ENCODE data around the gene LMOD1.
"Not testable (repeated sequence)": the region's sequence is repeated elsewhere in the genome, so short reads cannot be mapped to it uniquely, and the experiment has no call there.

The LMOD1 gene

DNA sequence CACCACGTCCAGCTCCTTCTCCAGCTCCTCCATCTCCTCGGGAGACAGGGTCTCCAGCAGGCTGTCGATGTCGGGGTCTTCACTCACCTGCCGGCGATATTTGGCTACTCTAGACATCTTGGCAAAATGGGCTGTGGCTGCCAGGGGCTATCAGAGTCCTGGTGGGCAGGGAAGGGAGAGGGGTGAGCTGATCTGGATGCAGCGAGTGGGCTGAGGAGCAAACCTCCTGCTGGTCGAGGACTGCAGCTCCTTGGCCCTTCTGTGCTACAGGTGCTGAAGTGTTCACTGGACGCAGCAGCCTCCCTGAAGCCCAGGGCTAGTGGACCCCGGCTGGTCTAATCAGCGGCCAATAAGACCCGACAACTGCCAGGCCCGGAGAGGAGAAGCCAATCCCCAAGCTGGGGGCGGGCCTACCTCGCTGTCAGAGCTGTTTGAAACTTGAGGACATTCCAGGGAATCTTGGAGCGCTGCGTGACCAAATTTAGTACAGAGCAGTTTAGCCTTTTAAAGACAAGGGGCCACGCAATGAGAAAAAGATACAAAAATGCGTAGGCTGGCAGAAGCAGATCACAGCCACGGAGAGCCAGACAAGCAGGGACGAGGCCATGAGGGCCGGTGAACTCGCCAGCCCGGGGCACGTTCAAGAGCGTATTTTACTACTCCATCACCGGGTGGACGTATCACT, at the start of gene LMOD1:
Gene LMOD1, minus strand, starts transcription at position 325 of the 685 bp plus-strand sequence. Its CDS starts 208 bp downstream, at position 117.
- no peak for DNase-seq (ENCODE audit: low spot score)

DNA sequence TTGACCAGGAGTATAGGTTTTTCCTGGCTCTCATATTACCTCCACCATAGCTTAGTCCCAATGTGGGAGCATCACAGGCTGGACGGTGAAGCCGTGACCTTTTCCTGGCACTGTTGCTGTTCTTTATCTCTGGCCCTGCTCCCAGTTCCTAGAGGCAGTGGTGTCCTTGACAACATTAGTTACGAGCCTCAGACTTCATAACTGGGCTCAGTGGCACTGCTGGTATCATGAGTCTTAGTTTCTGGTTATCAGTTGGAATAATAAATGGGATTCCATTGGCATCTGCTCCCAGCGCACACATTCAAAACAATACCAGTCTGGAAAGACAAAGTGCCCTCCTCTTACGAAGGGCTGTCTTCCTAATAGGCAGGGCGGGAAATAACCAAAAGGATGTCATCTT, 44.1 kb upstream of the LMOD1 start:
- DNase-seq (ENCODE audit: low spot score): no peak

DNA sequence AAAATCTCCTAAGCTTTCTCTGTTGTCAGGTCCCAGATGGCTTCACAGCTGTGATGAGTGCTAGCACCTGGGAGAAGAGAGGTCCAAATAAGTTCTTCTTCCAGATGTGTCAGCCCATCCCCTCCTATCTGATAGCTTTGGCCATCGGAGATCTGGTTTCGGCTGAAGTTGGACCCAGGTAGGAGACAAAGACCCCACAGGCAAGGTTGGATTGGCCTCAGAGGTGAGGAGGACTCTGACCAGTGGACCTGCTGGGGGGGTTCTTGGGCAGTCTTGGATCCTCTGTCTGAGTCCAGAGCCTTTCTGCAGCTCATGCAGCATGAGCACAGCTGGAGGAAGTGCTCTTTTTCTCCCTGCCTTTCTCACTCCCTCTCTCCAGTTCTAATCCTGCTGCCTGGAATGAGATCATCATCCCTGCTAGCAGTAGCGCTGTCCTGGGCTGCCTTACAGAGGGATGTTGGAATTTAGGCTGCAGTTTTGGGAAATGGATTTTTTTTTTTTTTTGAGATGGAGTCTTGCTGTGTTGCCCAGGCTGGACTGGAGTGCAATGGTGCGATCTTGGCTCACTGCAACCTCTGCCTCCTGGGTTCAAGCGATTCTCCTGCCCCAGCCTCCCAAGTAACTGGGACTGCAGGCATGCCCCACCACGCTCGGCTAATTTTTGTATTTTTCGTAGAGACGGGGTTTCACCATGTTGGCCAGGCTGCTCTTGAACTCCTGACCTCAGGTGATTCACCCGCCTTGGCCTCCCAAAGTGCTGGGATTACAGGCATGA, 43.2 kb upstream of the LMOD1 start:
- no peak for DNase-seq (ENCODE audit: low spot score)

DNA sequence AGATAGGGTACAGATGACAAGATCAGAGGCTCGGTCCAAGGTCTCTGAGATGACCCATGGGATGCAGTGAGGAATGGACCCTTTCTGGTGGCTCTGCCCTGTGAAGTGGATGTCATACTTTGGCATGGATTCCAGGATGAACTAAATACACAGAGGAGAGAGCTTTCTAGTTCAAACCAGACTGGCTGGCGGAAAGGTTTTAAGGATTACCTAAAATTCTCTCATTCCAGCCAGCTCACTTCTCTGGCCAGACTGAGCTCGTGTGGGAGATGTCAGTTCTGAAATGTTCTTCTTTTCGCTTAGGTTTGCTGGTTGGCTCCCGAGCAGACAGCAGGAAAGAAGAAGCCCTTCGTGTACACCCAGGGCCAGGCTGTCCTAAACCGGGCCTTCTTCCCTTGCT, 42.3 kb upstream of the LMOD1 start:
- no peak for DNase-seq (ENCODE audit: low spot score)

DNA sequence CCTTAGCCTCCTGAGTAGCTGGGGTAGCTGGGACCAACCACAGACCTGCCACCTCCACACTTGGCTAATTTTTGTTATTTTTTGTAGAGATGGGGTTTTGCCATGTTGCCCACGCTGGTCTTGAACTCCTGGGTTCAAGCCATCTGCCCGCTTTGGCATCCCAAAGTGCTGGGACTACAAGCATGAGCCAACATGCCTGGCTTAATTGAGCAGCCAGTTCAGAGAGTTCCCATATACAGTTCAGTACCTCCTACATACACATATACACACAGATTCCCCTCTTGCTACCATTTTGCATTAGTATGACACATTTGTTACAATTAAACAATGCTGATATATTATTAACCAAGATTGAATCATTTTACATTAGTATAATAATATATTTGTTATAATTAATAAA, 39.0 kb upstream of the LMOD1 start:
- DNase-seq (ENCODE audit: low spot score): no peak

DNA sequence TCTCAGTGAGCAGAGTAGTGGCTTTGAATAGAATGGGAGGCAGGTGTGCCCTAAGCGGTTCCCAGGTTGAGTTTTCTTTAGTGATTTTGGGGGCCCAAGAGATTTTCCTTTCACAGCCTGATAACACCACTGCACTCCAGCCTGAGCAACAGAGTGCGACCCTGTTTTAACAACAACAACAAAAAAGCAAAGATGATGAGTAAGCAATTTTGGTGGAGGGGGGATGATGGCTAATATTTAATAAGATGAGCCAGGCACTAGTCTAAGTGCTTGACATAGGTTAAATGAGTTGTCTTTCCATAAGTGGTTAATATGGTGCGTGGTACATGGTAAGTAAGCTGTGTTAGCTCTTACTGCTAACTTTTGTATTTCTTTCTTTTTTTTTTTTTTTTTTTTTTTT, 38.1 kb upstream of the LMOD1 start:
- DNase-seq (ENCODE audit: low spot score): no peak

DNA sequence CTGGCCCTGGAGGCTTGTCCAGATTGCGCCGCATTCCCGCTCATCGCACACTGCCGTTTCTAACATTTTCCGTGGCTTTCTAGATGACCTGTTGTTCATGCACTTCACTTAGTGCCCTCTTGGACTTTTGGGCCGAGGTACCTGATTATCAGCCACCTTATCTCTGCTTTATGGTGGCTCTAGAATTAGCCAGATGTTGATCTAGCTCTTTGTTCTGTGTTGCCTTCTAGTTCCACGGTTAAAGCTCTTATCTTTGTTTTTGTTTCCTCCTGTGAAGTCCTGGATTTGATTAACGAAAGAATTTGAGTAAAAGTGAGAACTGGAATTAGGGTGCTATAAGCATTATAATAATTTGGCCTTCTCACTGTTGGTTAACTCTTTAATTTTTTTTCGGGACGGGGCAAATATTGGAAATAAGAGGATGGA, 37.0 kb upstream of the LMOD1 start:
- DNase-seq (ENCODE audit: low spot score): peak; percentile 10

DNA sequence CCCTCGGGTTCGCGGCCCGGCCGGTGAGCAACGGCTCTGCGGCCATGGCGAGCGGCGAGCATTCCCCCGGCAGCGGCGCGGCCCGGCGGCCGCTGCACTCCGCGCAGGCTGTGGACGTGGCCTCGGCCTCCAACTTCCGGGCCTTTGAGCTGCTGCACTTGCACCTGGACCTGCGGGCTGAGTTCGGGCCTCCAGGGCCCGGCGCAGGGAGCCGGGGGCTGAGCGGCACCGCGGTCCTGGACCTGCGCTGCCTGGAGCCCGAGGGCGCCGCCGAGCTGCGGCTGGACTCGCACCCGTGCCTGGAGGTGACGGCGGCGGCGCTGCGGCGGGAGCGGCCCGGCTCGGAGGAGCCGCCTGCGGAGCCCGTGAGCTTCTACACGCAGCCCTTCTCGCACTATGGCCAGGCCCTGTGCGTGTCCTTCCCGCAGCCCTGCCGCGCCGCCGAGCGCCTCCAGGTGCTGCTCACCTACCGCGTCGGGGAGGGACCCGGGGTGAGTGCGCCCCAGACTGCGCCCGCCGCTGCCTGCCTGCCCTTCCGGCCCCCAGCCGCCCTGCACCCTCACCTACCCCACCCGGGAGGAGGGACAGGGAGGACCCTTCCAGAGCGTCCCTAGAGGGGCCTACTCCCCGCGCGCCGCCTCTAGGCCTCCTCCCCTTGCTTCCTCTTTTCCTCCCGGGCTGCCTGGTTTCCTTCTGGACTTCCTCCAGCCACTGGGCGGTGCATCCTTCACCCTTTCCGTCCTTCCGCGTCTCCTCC, 36.5 kb upstream of the LMOD1 start, which contains the start of gene RNPEP:
Gene RNPEP, plus strand, starts transcription at position 26 of the 757 bp plus-strand sequence. Its CDS starts 19 bp downstream, at position 45.
- peak; percentile 47 for DNase-seq (ENCODE audit: low spot score)

DNA sequence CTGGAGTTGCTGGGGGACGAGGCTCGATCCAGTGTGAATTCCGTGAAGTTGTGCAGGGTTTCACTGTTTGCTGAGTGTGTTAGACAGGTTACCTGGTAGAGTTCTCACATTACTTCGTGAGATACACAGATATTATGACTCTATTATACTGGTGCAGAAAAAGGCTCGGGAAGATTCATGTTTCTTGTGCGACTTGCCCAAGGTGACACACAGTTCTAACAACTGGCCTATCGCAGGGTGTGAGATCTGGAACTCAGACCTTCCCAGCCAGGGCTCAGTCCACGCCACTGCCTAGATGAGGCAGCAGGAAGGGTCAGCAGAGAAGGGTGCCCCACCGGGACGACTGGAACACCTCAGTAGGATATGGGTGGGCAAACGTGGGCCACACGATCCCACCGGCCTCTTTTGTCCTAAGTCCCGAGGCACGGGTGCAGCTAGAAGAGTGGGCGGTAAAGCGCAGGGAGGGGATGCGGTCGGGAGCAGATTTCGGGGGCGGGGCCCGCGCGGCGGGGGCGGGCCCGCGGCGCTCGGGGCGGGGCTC, 35.8 kb upstream of the LMOD1 start:
- peak; percentile 64 for DNase-seq (ENCODE audit: low spot score)

DNA sequence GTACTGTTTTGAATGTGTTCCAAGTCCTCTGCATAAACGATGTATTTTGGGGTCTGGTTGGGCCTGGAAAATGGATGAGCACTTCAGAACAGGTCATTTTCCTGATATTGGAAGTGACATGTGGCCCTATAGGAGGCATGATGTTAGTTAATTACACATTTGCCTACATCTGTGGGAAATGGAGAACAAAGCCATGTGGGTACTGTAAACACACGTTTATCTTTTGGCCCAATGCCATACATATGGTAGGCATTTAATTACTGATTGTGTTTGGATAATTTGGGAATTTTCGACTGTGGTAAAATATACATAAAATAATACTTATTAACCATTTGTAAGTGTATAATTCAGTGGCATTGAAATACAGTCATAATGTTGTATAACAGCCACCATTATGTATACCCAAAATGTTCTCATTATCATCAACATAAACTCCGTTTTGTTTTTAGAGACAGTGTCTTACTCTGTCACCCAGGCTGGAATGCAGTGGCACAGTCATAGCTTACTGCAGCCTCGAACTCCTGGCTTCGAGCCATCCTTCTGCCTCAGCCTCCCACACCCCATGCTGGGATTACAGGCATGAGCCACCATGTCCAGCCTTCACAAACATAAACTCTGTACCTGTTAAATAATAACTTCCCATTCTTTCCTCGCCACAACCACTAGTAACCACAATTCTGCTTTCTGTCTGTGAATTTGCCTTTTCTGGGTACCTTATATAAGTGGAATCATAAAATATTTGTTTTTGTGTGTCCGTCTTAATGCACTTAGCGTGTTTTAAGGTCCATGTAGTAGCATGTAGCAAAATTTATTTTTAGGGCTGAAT, 24.2 kb upstream of the LMOD1 start:
- DNase-seq (ENCODE audit: low spot score): no peak

DNA sequence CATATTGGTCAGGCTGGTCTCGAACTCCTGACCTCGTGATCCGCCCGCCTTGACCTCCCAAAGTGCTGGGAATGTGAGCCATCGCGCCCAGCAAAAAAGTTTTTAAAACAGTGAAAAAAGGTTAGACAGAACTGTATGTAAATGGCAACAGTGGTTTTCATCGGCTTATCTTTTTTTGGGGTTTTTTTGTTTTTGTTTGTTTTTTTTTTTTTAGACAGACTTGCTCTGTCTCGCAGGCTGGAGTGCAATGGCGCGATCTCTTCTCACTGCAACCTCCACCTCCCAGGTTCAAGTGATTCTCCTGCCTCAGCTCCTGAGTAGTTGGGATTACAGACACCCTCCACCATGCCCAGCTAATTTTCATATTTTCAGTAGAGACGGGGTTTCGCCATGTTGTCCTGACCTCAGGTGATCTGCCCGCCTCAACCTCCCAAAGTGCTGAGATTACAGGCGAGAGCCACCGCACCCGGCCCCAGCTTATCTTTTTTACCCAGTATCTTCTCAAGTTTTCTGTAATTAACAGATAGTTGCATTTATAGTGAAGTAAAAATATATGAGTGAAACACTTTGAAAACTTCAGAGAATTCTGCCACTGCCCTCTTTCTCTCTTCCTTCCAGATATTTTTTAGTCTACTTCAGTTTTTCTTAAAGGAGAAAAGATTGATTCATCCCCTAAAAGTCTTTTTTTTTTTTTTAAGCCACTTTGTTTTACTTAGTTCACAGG, 22.0 kb upstream of the LMOD1 start:
- DNase-seq (ENCODE audit: low spot score): no peak

DNA sequence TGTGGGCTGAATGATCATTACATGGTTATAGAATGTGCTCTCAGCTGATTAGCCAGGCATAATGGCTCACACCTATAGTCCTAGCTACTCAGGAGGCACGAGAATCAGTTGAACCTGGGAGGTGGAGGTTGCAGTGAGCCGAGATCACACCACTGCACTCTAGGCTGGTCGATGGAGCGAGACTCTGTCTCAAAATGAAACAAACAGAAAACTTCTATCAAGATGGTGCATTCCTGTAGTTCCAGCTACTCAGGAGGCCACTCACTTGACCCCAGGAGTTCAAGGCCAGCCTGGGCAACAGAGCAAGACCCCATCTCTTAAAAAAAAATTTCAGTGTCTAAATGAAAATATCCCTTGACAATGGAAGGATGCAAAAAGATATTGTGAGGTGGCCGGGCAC, 19.8 kb upstream of the LMOD1 start:
- DNase-seq (ENCODE audit: low spot score): no peak

DNA sequence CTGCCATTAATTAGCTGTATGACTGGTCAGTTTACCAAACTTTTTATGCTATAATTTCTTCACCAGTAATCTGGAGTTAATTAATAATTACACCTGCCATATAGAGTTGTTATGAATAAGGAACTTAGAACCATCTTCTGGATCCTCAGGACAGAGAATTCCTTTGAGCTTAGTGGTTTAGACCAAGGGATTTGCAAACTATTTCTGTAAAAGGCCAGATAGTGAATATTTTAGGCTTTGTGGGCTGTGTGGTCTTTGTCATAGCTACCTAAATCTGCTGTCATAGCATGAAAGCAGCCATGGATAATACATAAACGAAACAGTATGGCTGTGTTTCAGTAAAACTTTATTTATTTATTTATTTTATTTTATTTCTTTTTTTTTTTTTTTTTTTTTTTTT, 17.9 kb upstream of the LMOD1 start:
- DNase-seq (ENCODE audit: low spot score): no peak

DNA sequence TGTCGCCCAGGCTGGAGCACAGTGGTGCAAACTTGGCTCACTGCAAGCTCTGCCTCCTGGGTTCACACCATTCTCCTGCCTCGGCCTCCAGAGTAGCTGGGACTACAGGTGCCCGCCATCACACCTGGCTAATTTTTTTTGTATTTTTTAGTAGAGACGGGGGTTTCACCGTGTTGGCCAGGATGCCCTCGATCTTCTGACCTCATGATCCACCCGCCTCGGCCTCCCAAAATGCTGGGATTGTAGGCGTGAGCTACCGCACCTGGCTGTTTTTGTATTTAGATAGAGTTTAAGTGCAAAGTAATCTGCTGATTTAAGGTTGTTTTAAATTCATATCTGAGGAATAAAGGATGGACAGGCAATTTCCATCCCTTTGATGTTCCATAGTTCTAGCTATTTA, 16.0 kb upstream of the LMOD1 start:
- DNase-seq (ENCODE audit: low spot score): not testable (repeated sequence)

DNA sequence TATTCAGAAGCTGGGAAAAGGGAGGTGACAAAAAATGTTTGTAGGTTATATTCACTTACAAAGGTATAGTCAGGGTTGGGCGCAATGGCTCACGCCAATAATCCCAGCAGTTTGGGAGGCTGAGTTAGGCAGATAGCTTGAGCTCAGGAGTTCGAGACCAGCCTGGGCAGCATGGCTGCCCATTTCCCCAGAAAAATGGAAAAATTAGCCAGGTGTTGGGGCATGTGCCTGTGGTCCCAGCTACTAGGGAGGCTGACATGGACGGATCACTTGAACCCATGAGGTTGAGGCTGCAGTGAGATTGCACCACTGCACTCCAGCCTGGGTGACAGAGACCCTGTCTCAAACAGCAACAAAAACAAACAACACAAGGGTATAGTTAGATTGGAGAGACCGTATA, 12.0 kb upstream of the LMOD1 start:
- DNase-seq (ENCODE audit: low spot score): no peak

DNA sequence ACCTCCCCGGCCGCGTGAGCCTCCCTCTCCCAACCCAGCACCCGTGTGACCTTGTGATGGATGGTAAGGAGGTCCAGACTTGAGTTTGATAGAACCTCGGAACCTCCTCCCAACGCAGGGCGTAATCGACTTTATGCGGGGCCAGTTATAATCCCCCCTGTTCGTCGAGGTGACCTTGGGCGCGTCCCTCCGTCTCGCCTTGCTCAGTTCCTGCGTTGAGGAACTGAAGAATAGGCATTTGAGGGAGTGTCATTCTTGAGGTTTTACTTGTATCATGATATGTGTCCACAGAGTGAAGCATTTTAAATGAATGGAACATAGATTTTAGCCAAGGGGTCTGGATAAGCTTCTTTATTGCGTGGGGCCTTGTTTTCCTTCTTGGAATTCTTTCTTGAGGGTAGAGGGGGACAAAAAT, 9.4 kb upstream of the LMOD1 start:
- no peak for DNase-seq (ENCODE audit: low spot score)

DNA sequence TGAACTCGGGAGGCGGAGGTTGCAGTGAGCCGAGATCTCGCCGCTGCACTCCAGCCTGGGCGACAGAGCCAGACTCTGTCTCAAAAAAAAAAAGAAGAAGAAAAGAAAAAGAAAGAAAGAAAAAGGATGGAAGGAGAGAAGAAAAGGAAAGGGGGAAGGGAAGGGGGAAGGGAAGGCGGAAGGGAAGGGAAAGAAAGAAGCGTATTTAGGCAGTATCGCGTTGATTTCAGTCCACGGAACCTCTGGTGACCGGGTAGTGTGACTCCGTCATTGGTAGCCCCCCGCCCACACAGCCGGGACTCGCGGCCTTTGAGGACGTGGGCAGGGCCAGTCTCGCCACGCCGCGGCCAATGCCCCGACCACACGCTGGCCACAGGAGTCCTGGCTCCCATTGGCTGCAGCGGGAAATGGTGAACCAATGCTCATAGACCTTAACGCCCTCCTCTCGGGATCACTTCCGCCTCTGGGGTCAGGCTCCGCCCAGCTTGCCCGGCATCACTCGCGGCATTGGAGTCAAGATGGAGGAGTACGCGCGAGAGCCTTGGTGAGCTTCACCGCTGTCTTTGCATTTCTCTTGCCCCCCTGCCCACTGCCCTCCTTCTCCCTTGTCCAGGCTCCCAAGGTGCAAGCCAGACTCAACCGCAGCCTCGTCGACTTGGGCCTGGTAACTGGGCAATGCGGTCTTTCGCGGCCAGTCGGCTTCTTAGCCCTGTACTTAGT, 8.8 kb upstream of the LMOD1 start, which contains the start of gene TIMM17A:
Gene TIMM17A, plus strand, starts transcription at position 495 of the 720 bp plus-strand sequence. Its CDS starts 24 bp downstream, at position 519.
- DNase-seq (ENCODE audit: low spot score): peak; percentile 91

DNA sequence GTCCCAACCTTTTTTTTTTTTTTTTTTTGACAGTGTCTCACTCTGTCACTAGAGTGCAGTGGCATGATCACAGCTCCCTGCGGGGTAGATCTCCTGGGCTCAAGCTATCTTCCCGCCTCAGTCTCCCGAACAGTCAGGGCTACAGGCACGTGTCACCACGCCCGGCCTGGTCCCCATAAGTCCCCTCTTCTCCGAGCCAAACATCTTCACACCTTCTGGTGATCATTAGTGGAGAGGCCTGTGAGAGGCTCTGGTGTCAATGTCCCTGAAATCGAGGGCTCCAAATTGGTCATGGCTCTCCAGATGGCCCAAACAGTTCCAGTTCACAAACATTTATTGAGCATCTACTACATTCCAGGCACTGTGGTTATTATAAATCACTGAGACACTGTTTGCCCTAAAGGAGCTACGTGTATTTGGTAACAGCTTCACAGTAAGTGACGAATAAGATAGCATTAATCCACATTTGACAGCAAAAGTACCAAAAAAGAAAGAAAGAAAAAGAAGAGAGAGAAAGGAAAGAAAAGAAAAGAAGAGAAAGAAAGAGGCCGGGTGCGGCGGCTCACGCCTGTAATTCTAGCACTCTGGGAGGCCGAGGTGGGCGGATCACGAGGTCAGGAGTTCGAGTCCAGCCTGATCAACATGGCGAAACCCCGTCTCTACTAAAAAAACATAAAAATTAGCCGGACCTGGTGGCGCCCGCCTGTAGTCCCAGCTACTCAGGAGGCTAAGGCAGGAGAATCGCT, 8.1 kb upstream of the LMOD1 start:
- DNase-seq (ENCODE audit: low spot score): peak; percentile 1

DNA sequence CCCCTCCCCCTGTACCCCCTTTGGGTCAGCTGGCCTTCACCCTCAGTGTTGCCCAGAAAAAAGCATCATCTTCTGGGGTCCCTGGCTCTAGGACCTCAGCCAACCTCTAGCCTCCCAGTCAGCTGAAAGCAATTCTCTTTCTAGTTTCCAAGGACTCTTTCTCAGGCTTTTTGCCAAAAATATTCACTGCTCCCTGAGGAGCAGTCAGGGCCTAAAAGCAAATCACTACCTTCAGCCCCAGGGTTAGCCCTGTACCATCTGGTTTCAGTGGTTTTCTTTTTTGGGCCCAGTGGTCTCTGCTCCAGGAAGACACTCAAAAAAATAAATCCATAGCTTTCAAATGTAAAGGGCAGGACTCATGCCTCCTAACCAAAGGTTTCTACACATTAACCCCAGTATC, 3.1 kb upstream of the LMOD1 start:
- no peak for DNase-seq (ENCODE audit: low spot score)

DNA sequence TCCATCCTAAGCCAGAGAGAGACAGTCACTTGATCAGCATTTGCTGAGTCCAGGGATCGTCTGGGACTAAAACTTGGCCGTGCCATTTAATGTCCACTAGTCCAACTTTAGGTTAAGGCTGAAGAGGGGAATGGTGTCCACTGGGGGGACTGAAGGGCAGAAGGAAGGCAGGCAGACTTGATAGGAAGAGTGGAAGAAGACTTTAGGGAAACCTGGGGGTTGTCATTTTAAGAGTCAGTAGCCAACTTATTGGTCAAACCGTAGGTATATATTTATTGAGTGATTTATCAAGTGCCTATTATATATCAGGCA, 1.3 kb upstream of the LMOD1 start:
- no peak for DNase-seq (ENCODE audit: low spot score)
